SU-DHL-6 (cell line): Measurements from ENCODE around the gene BBLN.

Experiments
- EZH2phosphoT487 ChIP-seq: fragments of 200-600 bp; sonication (generic), shearing (Covaris generic); conservative IDR thresholded peaks from 2 replicates; pipeline ENCODE4 v1.6.1; 2018; ENCODE audit warnings: mild to moderate bottlenecking, antibody characterized with exemption, low read length, moderate library complexity, mixed read lengths
- TF ChIP-seq, protein P1 (sequence below): fragments of 200-600 bp; sonication (generic); IDR thresholded peaks from one replicate; pipeline ENCODE4 v1.5.1; 2017; ENCODE audit warnings: antibody characterized with exemption, mild to moderate bottlenecking, low read length, moderate library complexity; ENCODE audit not compliant: insufficient read depth, poor library complexity, severe bottlenecking

DNA sequence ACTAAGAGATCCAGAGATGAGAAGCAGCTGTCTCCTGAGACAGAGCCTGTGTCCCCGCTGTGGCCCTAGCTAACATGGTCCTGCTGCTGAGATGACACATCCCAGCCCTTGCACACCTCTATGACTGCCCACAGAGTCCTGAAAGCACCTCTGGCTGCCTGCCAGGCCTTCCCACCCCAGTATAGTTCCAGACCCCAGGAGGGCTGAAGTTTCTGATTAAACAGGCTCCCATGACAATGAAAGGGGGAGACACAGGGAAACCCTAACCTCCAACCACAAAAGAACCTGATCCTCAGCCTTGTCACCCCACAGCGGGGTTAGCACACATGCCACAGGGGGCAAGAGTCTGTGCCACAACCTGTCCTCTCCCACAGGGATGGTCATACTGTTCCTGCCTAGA lies 15.7 kb downstream of the BBLN start:
- TF ChIP-seq, protein P1, sequence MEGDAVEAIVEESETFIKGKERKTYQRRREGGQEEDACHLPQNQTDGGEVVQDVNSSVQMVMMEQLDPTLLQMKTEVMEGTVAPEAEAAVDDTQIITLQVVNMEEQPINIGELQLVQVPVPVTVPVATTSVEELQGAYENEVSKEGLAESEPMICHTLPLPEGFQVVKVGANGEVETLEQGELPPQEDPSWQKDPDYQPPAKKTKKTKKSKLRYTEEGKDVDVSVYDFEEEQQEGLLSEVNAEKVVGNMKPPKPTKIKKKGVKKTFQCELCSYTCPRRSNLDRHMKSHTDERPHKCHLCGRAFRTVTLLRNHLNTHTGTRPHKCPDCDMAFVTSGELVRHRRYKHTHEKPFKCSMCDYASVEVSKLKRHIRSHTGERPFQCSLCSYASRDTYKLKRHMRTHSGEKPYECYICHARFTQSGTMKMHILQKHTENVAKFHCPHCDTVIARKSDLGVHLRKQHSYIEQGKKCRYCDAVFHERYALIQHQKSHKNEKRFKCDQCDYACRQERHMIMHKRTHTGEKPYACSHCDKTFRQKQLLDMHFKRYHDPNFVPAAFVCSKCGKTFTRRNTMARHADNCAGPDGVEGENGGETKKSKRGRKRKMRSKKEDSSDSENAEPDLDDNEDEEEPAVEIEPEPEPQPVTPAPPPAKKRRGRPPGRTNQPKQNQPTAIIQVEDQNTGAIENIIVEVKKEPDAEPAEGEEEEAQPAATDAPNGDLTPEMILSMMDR, result no peak
- no peak for TF ChIP-seq EZH2phosphoT487
